ENCODE data around the gene PDLIM5.
"Not testable (repeated sequence)": the region's sequence is repeated elsewhere in the genome, so short reads cannot be mapped to it uniquely, and the experiment has no call there.

Gene PDLIM5

DNA sequence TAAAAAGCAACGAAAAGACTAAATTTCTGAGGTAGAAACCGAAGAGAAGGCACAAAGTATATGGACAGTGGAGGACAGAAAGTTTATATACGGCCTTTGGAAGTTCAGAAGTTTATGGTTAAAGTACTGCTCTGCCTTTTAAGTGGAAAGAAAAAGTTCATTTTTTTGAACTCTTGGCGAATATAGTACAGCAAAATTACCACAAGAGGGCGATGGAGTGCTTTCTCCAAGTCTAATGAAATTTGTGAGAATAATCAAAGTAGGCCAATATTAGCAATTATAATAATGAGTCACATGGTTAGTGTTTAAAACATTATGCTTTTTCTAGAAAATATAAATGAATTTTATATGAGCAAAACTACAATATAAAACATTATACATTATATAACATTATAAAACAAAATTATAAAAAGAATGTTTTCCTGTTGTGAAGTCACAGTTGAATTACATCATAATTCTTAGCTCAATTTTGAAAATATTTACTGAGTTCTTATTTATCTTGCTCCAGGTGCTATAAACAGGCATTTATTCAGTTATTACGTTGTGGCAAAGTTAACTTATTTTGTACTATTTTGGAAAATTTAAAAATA is 169.8 kb downstream of the PDLIM5 start (continued):
- no peak for TF ChIP-seq TOX (CRISPR knock-in tag; IDR thresholded peaks at IDR 0.05; ENCODE audit: borderline replicate concordance)
- no peak for TF ChIP-seq ISL1 (CRISPR knock-in tag; IDR thresholded peaks at IDR 0.05)
- no peak for TF ChIP-seq CSDC2 (CRISPR knock-in tag; IDR thresholded peaks at IDR 0.05)

DNA sequence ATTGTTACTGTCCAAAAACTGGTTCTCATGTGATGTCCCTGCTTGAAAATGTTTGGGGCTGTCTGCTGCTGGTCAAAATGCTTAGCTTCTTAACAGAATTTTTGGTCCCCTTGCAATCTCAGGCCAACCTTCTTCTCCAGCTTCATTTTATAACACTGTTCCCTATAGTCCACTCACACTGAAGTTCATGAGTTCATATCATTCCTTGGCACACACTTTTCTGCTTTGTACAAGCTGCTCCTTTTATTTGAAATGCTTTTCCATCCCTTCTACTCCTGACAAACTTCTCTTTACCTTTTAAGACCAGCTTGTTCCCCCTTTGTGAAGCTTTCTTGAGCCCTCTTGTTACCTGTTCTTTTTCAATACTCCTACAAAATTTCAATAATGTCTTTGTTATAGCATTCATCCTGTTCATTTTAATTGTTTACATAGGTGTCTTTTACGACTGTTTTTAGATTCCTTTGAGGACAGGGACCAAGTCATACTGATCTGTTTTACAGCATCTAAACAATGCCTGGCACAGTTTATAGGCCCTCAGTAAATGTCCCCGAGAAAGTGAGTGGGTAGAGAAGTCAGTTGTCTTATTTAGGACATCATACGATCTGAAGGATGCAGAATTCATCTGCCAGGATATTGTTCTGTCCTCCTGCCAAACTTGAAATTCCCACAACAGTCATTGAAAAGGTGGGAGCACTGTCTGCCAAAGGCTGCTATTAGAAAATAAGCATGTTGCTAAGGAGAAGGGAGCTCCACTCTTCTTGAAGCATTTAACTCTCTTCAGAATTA is 171.6 kb downstream of the PDLIM5 start:
- no peak for ATAC-seq

DNA sequence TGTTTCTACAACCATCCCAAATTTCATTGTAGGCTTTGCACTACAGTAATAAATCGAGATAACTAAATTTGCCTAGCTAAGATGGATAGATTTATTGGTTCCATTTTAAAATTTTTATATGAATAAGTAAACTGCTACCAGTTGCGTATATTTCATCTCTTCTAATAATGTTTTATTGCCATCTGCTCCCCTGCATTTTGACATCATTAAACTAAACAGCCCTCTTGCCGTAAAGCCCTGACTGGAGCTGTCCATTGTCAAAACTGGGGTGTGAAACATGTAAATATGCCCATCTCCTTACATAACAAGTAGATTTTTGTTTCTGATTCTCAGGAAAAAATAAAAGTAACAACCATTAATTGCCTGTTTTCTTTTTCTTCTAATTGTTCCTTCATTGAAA is 175.2 kb downstream of the PDLIM5 start:
- ATAC-seq, result no peak
- no peak for TF ChIP-seq RARB (CRISPR knock-in tag; IDR thresholded peaks at IDR 0.05)
- no peak for TF ChIP-seq BACH2 (CRISPR knock-in tag; IDR thresholded peaks at IDR 0.05; ENCODE audit: borderline replicate concordance)
- TF ChIP-seq ESRRG (CRISPR knock-in tag; IDR thresholded peaks at IDR 0.05), result no peak
- TF ChIP-seq, protein P1, sequence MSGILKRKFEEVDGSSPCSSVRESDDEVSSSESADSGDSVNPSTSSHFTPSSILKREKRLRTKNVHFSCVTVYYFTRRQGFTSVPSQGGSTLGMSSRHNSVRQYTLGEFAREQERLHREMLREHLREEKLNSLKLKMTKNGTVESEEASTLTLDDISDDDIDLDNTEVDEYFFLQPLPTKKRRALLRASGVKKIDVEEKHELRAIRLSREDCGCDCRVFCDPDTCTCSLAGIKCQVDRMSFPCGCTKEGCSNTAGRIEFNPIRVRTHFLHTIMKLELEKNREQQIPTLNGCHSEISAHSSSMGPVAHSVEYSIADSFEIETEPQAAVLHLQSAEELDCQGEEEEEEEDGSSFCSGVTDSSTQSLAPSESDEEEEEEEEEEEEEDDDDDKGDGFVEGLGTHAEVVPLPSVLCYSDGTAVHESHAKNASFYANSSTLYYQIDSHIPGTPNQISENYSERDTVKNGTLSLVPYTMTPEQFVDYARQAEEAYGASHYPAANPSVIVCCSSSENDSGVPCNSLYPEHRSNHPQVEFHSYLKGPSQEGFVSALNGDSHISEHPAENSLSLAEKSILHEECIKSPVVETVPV (CRISPR knock-in tag; IDR thresholded peaks at IDR 0.05), result no peak
- TF ChIP-seq POU6F1 (CRISPR knock-in tag; IDR thresholded peaks at IDR 0.05; ENCODE audit: borderline replicate concordance, low read depth), result no peak
- TF ChIP-seq CREB5 (CRISPR knock-in tag; IDR thresholded peaks at IDR 0.05; ENCODE audit: low read depth), result no peak
- no peak for TF ChIP-seq ZC3H10 (CRISPR knock-in tag; IDR thresholded peaks at IDR 0.05)
- TF ChIP-seq TCF4 (CRISPR knock-in tag; IDR thresholded peaks at IDR 0.05; ENCODE audit: borderline replicate concordance), result no peak
- TF ChIP-seq ZNF565 (CRISPR knock-in tag; conservative IDR thresholded peaks at IDR 0.05; ENCODE audit: low read depth), result no peak
- no peak for TF ChIP-seq ZNF8 (CRISPR knock-in tag; IDR thresholded peaks at IDR 0.05)
- TF ChIP-seq TOX (CRISPR knock-in tag; IDR thresholded peaks at IDR 0.05; ENCODE audit: borderline replicate concordance), result no peak
- no peak for TF ChIP-seq GLIS3 (CRISPR knock-in tag; IDR thresholded peaks at IDR 0.05)
- no peak for TF ChIP-seq PATZ1 (CRISPR knock-in tag; IDR thresholded peaks at IDR 0.05; ENCODE audit: borderline replicate concordance)
- no peak for TF ChIP-seq ZNF70 (CRISPR knock-in tag; IDR thresholded peaks at IDR 0.05)
- no peak for TF ChIP-seq SNAI2 (CRISPR knock-in tag; IDR thresholded peaks at IDR 0.05)
- TF ChIP-seq OSR1 (CRISPR knock-in tag; IDR thresholded peaks at IDR 0.05), result no peak
- TF ChIP-seq ZFP30 (CRISPR knock-in tag; IDR thresholded peaks at IDR 0.05), result no peak
- no peak for TF ChIP-seq ISL1 (CRISPR knock-in tag; IDR thresholded peaks at IDR 0.05)
- TF ChIP-seq ARNTL (CRISPR knock-in tag; IDR thresholded peaks at IDR 0.05; ENCODE audit: borderline replicate concordance, low read depth), result no peak
- no peak for TF ChIP-seq CSDC2 (CRISPR knock-in tag; IDR thresholded peaks at IDR 0.05)

More for the DNA sequence above, 171.6 kb downstream of the PDLIM5 start:
- TF ChIP-seq TCF4 (CRISPR knock-in tag; IDR thresholded peaks at IDR 0.05; ENCODE audit: borderline replicate concordance) (no peak), TOX (CRISPR knock-in tag; IDR thresholded peaks at IDR 0.05; ENCODE audit: borderline replicate concordance) (no peak), PPARA (CRISPR knock-in tag; IDR thresholded peaks at IDR 0.05; ENCODE audit: borderline replicate concordance) (no peak)

DNA sequence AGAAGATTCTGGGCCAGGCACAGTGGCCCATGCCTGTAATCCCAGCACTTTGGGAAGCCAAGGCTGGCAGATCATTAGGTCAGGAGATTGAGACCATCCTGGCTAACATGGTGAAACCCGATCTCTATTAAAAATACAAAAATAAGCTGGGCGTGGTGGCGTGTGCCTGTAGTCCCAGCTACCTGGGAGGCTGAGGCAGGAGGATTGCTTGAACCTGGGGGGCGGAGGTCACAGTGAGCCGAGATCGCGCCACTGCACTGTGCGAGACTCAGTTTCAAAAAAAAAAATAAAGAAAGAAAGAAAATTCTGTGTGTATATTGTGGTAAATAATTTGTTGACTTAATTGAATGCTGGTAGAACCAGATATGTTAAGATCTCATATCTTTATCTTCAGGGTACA is 177.3 kb downstream of the PDLIM5 start:
- ATAC-seq, result not testable (repeated sequence)

Data from SK-N-SH treated with all-trans-retinoic acid at 6 μM for 48 hours (cell line).